HepG2 (cell line): Measurements from ENCODE around the gene C10orf143. TPM values are rescaled to one million over a fixed set of nuclear protein-coding genes. Genes with fewer than 3 reads are reported as not detected.

Experiments
- GRHL1 ChIP-seq: sonication (generic); formaldehyde crosslinking; conservative IDR thresholded peaks from 2 replicates; pipeline ENCODE4 v1.8.0; 2022; ENCODE audit warnings: missing genetic modification reagents
- RERE ChIP-seq: IDR thresholded peaks from 2 replicates; pipeline ENCODE4 v1.6.1; 2016; ENCODE audit warnings: low read depth, missing genetic modification reagents, missing compliant biosample characterization
- RXRA ChIP-seq: sonication (generic); formaldehyde crosslinking; IDR thresholded peaks from 2 replicates; pipeline ENCODE4 v1.5.1; 2020; ENCODE audit warnings: missing genetic modification reagents
- RXRB ChIP-seq: IDR thresholded peaks from 2 replicates; pipeline ENCODE4 v1.6.1; 2016; ENCODE audit warnings: borderline replicate concordance, missing genetic modification reagents, missing compliant biosample characterization
- TGIF2 ChIP-seq: IDR thresholded peaks from 2 replicates; pipeline ENCODE4 v1.6.1; 2016; ENCODE audit warnings: control low read depth, missing compliant biosample characterization
- ZFP82 ChIP-seq: sonication (generic); formaldehyde crosslinking; IDR thresholded peaks from 2 replicates; pipeline ENCODE4 v1.5.1; 2020; ENCODE audit warnings: mild to moderate bottlenecking, missing genetic modification reagents, borderline replicate concordance
- ZNF570 ChIP-seq: sonication (generic); formaldehyde crosslinking; IDR thresholded peaks from 2 replicates; pipeline ENCODE4 v1.4.0; 2020; ENCODE audit warnings: mild to moderate bottlenecking, missing genetic modification reagents, borderline replicate concordance
- ZNF781 ChIP-seq: sonication (generic); formaldehyde crosslinking; IDR thresholded peaks from 2 replicates; pipeline ENCODE4 v1.5.1; 2020; ENCODE audit warnings: borderline replicate concordance, mild to moderate bottlenecking, missing genetic modification reagents; ENCODE audit errors: not compliant biosample characterization
- polyA plus RNA-seq, 8 experiments: library from polyadenylated mRNA; depleted of rRNA in 3 of 8; stranded (reverse) in 7 of 8; unstranded in 1 of 8; fragments of >200 nt; fragmentation: Illumina TruSeq in 4 of 8; extraction: Trizol in 4 of 8; gene quantifications; 2 replicates each; pipeline versions ENCODE4 v1.2.1 to v1.2.3, GENCODE V29; 2011 to 2016; ENCODE audit warnings: low read depth in 4 of 8, missing spikeins in 1 of 8, mixed read lengths in 1 of 8; ENCODE audit not compliant: insufficient read depth in 1 of 8
- total RNA-seq, 5 experiments: library from RNA; depleted of rRNA; stranded (reverse); fragments of >200 nt; fragmentation: Illumina TruSeq; extraction: Trizol; gene quantifications; 2 replicates each; pipeline ENCODE4 v1.2.3, GENCODE V29; 2016; ENCODE audit warnings: low read depth in 1 of 5
- TF ChIP-seq, protein P1 (sequence below): IDR thresholded peaks from 2 replicates; pipeline ENCODE4 v1.6.1; 2016; ENCODE audit warnings: mild to moderate bottlenecking
- TF ChIP-seq, protein P2 (sequence below): sonication (generic); formaldehyde crosslinking; IDR thresholded peaks from 2 replicates; pipeline ENCODE4 v1.5.0; 2020; ENCODE audit warnings: missing genetic modification reagents
- TF ChIP-seq, protein P3 (sequence below), 2 experiments: sonication (generic) in 1 of 2; formaldehyde crosslinking in 1 of 2; IDR thresholded peaks; 2 replicates each; pipeline versions ENCODE4 v1.5.1 to v1.6.1; 2011 to 2020; ENCODE audit warnings: borderline replicate concordance in 1 of 2, low read depth in 1 of 2, low read length in 1 of 2, mild to moderate bottlenecking in 1 of 2, missing genetic modification reagents in 1 of 2, moderate library complexity in 1 of 2
- TF ChIP-seq, protein P4 (sequence below): sonication (generic); formaldehyde crosslinking; IDR thresholded peaks from 2 replicates; pipeline ENCODE4 v1.8.1; 2023; ENCODE audit warnings: missing genetic modification reagents, inconsistent platforms, borderline replicate concordance

Gene C10orf143
- total and polyA plus RNA-seq, 2 of the 13 experiments (the other 11 are each of a cell fraction or from before 2014, with no cell fraction given), result 0.21 to 0.91 TPM

DNA sequence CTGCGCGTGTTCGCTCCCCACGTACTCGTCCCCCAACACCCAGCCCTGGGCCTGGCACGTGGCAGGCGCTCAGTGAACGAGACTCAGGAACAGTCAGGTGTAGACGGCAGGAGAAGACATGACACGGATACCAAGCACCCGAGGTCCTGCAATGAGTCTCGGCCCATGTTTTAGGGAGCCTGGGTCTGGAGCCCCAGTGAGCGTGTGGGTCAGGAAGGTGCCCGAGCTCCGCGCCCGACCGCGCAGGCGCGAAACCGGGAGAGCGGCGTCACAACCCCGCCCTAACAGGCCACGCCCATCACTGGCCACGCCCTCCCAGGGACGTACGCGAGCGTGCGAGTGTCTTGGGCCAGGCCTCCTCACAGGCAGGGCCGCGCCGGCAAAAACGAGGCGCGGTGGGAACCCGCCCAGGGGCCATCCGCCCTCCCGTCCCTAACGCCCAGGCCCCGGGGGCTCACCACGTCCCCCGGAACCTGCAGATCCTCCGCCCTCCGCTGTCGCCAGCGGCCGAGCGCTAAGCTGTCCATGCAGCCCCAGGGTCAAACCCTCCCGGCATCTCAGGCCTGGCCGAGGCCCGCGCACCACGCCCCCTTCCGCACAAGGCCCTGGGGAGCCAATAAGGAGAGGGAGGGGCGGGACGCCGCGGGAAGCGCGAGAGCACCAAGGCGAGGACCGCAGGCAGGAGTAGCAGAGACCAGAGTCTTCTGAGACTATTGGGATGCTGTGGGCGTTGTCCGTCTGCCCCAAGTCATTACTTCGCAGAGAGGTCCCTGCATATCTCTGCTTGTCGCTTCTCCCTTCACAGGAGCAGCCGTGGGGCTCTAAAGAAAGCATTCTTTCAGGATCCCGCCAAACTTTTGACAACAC, at the start of gene C10orf143 (continued):
- TF ChIP-seq RERE (CRISPR knock-in tag), result no peak
- TF ChIP-seq RXRB (CRISPR knock-in tag), result no peak
- TF ChIP-seq, protein P1, sequence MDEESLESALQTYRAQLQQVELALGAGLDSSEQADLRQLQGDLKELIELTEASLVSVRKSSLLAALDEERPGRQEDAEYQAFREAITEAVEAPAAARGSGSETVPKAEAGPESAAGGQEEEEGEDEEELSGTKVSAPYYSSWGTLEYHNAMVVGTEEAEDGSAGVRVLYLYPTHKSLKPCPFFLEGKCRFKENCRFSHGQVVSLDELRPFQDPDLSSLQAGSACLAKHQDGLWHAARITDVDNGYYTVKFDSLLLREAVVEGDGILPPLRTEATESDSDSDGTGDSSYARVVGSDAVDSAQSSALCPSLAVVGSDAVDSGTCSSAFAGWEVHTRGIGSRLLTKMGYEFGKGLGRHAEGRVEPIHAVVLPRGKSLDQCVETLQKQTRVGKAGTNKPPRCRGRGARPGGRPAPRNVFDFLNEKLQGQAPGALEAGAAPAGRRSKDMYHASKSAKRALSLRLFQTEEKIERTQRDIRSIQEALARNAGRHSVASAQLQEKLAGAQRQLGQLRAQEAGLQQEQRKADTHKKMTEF (CRISPR knock-in tag), result peak; percentile 77
- TF ChIP-seq, protein P2, sequence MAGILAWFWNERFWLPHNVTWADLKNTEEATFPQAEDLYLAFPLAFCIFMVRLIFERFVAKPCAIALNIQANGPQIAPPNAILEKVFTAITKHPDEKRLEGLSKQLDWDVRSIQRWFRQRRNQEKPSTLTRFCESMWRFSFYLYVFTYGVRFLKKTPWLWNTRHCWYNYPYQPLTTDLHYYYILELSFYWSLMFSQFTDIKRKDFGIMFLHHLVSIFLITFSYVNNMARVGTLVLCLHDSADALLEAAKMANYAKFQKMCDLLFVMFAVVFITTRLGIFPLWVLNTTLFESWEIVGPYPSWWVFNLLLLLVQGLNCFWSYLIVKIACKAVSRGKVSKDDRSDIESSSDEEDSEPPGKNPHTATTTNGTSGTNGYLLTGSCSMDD (CRISPR knock-in tag), result no peak
- TF ChIP-seq, protein P3, sequence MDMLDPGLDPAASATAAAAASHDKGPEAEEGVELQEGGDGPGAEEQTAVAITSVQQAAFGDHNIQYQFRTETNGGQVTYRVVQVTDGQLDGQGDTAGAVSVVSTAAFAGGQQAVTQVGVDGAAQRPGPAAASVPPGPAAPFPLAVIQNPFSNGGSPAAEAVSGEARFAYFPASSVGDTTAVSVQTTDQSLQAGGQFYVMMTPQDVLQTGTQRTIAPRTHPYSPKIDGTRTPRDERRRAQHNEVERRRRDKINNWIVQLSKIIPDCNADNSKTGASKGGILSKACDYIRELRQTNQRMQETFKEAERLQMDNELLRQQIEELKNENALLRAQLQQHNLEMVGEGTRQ (IDR thresholded peaks at IDR 0.05; ENCODE audit: low read depth, low read length), result no peak
- TF ChIP-seq, protein P3 (CRISPR knock-in tag; IDR thresholded peaks at IDR 0.05; ENCODE audit: borderline replicate concordance), result peak; percentile 65
- TF ChIP-seq, protein P4, sequence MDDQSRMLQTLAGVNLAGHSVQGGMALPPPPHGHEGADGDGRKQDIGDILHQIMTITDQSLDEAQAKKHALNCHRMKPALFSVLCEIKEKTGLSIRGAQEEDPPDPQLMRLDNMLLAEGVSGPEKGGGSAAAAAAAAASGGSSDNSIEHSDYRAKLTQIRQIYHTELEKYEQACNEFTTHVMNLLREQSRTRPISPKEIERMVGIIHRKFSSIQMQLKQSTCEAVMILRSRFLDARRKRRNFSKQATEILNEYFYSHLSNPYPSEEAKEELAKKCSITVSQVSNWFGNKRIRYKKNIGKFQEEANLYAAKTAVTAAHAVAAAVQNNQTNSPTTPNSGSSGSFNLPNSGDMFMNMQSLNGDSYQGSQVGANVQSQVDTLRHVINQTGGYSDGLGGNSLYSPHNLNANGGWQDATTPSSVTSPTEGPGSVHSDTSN, result 0 out of 2 replicates have a peak, but pooled peaks have one; percentile 24
- peak; percentile 87; the same call in 1 of the 2 replicates for TF ChIP-seq TGIF2 (CRISPR knock-in tag)
- TF ChIP-seq ZNF570, result peak; percentile 17; the same call in 1 of the 2 replicates
- peak; percentile 64 for TF ChIP-seq ZFP82 (CRISPR knock-in tag)
- no peak for TF ChIP-seq GRHL1 (CRISPR knock-in tag)
- peak; percentile 76 for TF ChIP-seq RXRA (CRISPR knock-in tag)
- TF ChIP-seq ZNF781 (CRISPR knock-in tag), result peak; percentile 92
